HL-60/S4 (cell line): ENCODE results near the gene SLIT2.

Experiments
- in situ Hi-C: fragments of 300-500 bp; cut with MboI; formaldehyde crosslinking; loops from 2 replicates; pipeline ENCODE4 v1.14.3; 2022; ENCODE audit warnings: low sequenced_read_pairs

SLIT2 gene

DNA sequence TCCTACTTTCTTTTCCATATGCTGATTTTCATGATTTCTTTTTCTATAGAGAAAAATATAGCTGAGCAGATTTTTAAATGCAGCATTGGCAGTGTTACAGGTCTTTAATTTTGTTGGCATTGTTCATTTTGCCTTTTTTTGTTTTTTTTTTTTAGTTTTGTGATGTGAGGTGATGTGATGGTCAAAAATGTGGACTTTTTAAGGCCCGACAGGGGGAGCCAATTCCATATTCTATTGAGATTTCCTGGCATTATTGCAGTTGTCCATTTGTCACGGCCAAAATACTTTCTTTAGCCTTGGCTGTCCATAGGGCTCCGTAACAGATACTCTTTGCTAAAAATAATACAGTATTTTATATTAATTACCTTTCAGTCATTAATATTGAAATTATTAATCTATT lies 47.8 kb downstream of the SLIT2 start:
- in situ Hi-C loops = no loop called here

- in situ Hi-C loops = no loop called here
Measured at GRCh38 chr4:20301161-20301560, 49.5 kb downstream of the SLIT2 start.
